HL-60 (cell line): ENCODE data around the gene POLN.

ENCODE experiments used
- POLR2AphosphoS5 ChIP-seq: IDR thresholded peaks from 2 replicates; pipeline ENCODE4 v1.6.1; 2012; ENCODE audit warnings: low read depth
- TF ChIP-seq, protein P1 (sequence below): IDR thresholded peaks from one replicate; pipeline ENCODE4 v1.5.1; 2011; ENCODE audit warnings: low read length, control low read depth, inconsistent platforms; ENCODE audit not compliant: insufficient read depth
- TF ChIP-seq, protein P2 (sequence below): IDR thresholded peaks from 2 replicates; pipeline ENCODE4 v1.6.1; 2012; ENCODE audit warnings: low read depth; ENCODE audit not compliant: insufficient replicate concordance

DNA sequence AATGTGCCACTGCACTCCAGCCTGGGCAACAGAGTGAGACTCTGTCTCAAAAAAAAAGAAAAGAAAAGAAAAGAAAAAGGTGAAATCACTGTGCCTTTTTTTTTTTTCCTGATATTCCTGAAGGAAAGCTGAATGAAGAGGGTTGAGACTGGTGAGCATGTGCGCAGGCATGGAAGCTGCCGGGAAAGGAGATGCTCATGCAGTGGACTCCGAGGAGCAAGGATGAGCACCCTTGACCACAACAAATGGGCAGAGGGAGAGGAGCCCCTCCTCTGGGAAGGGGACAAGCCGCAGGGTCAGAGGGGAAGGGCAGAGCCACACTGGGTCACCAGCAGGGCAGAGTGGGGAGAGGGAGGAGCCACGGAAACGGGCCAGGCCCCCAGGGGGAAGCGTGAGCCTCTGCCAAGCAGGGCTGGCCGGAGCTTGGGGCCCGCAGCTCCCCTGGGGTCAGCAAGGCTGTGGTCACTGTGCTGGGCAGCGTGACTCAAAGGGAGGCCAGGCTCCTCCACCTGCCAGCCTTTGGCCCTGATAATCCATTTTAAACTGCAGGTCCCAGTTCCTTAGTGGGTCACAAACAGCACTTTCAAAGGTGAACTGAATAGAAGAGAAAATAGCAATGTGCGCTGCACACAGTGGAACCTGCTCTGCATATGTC lies 102.9 kb downstream of the POLN start:
- TF ChIP-seq POLR2AphosphoS5, result no peak
- TF ChIP-seq, protein P1, sequence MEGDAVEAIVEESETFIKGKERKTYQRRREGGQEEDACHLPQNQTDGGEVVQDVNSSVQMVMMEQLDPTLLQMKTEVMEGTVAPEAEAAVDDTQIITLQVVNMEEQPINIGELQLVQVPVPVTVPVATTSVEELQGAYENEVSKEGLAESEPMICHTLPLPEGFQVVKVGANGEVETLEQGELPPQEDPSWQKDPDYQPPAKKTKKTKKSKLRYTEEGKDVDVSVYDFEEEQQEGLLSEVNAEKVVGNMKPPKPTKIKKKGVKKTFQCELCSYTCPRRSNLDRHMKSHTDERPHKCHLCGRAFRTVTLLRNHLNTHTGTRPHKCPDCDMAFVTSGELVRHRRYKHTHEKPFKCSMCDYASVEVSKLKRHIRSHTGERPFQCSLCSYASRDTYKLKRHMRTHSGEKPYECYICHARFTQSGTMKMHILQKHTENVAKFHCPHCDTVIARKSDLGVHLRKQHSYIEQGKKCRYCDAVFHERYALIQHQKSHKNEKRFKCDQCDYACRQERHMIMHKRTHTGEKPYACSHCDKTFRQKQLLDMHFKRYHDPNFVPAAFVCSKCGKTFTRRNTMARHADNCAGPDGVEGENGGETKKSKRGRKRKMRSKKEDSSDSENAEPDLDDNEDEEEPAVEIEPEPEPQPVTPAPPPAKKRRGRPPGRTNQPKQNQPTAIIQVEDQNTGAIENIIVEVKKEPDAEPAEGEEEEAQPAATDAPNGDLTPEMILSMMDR, result no peak
- TF ChIP-seq, protein P2, sequence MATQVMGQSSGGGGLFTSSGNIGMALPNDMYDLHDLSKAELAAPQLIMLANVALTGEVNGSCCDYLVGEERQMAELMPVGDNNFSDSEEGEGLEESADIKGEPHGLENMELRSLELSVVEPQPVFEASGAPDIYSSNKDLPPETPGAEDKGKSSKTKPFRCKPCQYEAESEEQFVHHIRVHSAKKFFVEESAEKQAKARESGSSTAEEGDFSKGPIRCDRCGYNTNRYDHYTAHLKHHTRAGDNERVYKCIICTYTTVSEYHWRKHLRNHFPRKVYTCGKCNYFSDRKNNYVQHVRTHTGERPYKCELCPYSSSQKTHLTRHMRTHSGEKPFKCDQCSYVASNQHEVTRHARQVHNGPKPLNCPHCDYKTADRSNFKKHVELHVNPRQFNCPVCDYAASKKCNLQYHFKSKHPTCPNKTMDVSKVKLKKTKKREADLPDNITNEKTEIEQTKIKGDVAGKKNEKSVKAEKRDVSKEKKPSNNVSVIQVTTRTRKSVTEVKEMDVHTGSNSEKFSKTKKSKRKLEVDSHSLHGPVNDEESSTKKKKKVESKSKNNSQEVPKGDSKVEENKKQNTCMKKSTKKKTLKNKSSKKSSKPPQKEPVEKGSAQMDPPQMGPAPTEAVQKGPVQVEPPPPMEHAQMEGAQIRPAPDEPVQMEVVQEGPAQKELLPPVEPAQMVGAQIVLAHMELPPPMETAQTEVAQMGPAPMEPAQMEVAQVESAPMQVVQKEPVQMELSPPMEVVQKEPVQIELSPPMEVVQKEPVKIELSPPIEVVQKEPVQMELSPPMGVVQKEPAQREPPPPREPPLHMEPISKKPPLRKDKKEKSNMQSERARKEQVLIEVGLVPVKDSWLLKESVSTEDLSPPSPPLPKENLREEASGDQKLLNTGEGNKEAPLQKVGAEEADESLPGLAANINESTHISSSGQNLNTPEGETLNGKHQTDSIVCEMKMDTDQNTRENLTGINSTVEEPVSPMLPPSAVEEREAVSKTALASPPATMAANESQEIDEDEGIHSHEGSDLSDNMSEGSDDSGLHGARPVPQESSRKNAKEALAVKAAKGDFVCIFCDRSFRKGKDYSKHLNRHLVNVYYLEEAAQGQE, result no peak
